A172 (cell line): Measurements from ENCODE around the gene TYW1. TPM values are rescaled to one million over a fixed set of nuclear protein-coding genes. Genes with fewer than 3 reads are reported as not detected.
"Not testable (repeated sequence)": the region's sequence is repeated elsewhere in the genome, so short reads cannot be mapped to it uniquely, and the experiment has no call there.

Source experiments
- DNase-seq: peaks from one replicate; pipeline ENCODE4 v3.0.0-alpha.2; 2015; ENCODE audit warnings: low spot score
- total RNA-seq: library from RNA; depleted of rRNA; stranded (reverse); fragments of >200 nt; shearing (Covaris generic); gene quantifications from 2 replicates; pipeline ENCODE4 v1.2.3, GENCODE V29; 2014

TYW1 gene
- total RNA-seq, 1 experiment from 2014 or later = 33.5 TPM

- not testable (repeated sequence) for DNase-seq
These were observed 193.3 kb downstream of the TYW1 start for GRCh38 chr7:67189801-67190465.

- DNase-seq = not testable (repeated sequence)
These were observed 194.5 kb downstream of the TYW1 start for GRCh38 chr7:67191002-67191720.

GRCh38 chr7:67192123-67192702 is 195.6 kb downstream of the TYW1 start:
- DNase-seq = not testable (repeated sequence)

- DNase-seq = peak; percentile 19
These were observed 196.4 kb downstream of the TYW1 start for GRCh38 chr7:67192889-67193613.

GRCh38 chr7:67196176-67196575 is 199.5 kb downstream of the TYW1 start:
- not testable (repeated sequence) for DNase-seq

GRCh38 chr7:67198865-67199526 is 202.4 kb downstream of the TYW1 start:
- DNase-seq = not testable (repeated sequence)

- not testable (repeated sequence) for DNase-seq
These were observed 209.1 kb downstream of the TYW1 start for GRCh38 chr7:67205772-67206171.

- DNase-seq = no peak
These were observed 209.8 kb downstream of the TYW1 start for GRCh38 chr7:67206452-67206851.

- DNase-seq = not testable (repeated sequence)
These were observed 212.0 kb downstream of the TYW1 start for GRCh38 chr7:67208656-67209055.

- no peak for DNase-seq
These were observed 212.6 kb downstream of the TYW1 start for GRCh38 chr7:67209256-67209655.

- DNase-seq = no peak
These were observed 213.9 kb downstream of the TYW1 start for GRCh38 chr7:67210567-67210966.

GRCh38 chr7:67211650-67212330 is 215.2 kb downstream of the TYW1 start:
- DNase-seq = not testable (repeated sequence)

GRCh38 chr7:67213038-67213437 is 216.4 kb downstream of the TYW1 start:
- DNase-seq = not testable (repeated sequence)

- DNase-seq = peak; percentile 86
These were observed 226.9 kb downstream of the TYW1 start for GRCh38 chr7:67223551-67223950.

- peak; percentile 97 for DNase-seq
These were observed 229.8 kb downstream of the TYW1 start for GRCh38 chr7:67226340-67226907.

GRCh38 chr7:67226967-67227366 is 230.3 kb downstream of the TYW1 start:
- not testable (repeated sequence) for DNase-seq

- DNase-seq = not testable (repeated sequence)
These were observed 232.4 kb downstream of the TYW1 start for GRCh38 chr7:67229018-67229417.

GRCh38 chr7:67230029-67230428 is 233.4 kb downstream of the TYW1 start:
- DNase-seq = not testable (repeated sequence)

GRCh38 chr7:67233506-67233905 is 236.9 kb downstream of the TYW1 start:
- DNase-seq = not testable (repeated sequence)

GRCh38 chr7:67236216-67236615 is 239.6 kb downstream of the TYW1 start:
- not testable (repeated sequence) for DNase-seq

GRCh38 chr7:67242871-67243270 is 246.2 kb downstream of the TYW1 start:
- not testable (repeated sequence) for DNase-seq
